Loucy (cell line): Measurements from ENCODE around the gene ATG4D.
A peak's percentile ranks its signal among the peaks of the same experiment; 100 is the strongest.

Experiments used
- H2AFZ ChIP-seq: fragments of 200-600 bp; sonication (generic); 2 replicates; pipeline ENCODE4 v1.6.0; 2016; ENCODE audit warnings: antibody characterized with exemption, mild to moderate bottlenecking, low read length, moderate library complexity
- H3F3A ChIP-seq: fragments of 200-600 bp; 2 replicates; pipeline ENCODE4 v1.6.0; 2016; ENCODE audit warnings: antibody characterized with exemption, low read depth, mild to moderate bottlenecking
- H3K27me3 ChIP-seq: fragments of 200-600 bp; sonication (generic); 2 replicates; pipeline ENCODE4 v1.6.1; 2014; ENCODE audit warnings: low read length, mild to moderate bottlenecking; ENCODE audit not compliant: insufficient read depth, poor library complexity, severe bottlenecking
- H3K36me3 ChIP-seq: fragments of 200-600 bp; sonication (generic); 2 replicates; pipeline ENCODE4 v1.6.1; 2016; ENCODE audit warnings: low read length; ENCODE audit not compliant: insufficient read depth
- H3K4me1 ChIP-seq: fragments of 200-600 bp; sonication (generic); 2 replicates; pipeline ENCODE4 v1.5.1; 2014; ENCODE audit warnings: low read length, mild to moderate bottlenecking; ENCODE audit not compliant: insufficient read depth, poor library complexity, severe bottlenecking
- H3K4me2 ChIP-seq: fragments of 200-600 bp; sonication (generic); 2 replicates; pipeline ENCODE4 v1.6.0; 2014; ENCODE audit warnings: antibody characterized with exemption, low read length, low read depth, mild to moderate bottlenecking; ENCODE audit not compliant: poor library complexity, severe bottlenecking
- H3K4me3 ChIP-seq: fragments of 200-600 bp; sonication (generic); 2 replicates; pipeline ENCODE4 v1.5.1; 2014; ENCODE audit warnings: low read length, mild to moderate bottlenecking, mixed read lengths; ENCODE audit not compliant: poor library complexity, severe bottlenecking
- H3K79me2 ChIP-seq: fragments of 200-600 bp; sonication (generic); 2 replicates; pipeline ENCODE4 v1.6.1; 2014; ENCODE audit warnings: low read length; ENCODE audit not compliant: insufficient read depth
- H3K9ac ChIP-seq: fragments of 200-600 bp; sonication (generic); 2 replicates; pipeline ENCODE4 v1.6.0; 2014; ENCODE audit warnings: mild to moderate bottlenecking, low read depth, low read length, moderate library complexity; ENCODE audit not compliant: poor library complexity, severe bottlenecking
- H3K9me2 ChIP-seq: fragments of 200-600 bp; sonication (generic); replicated peaks from 2 replicates; pipeline ENCODE4 v1.6.1; 2016; ENCODE audit warnings: low read depth, low read length, mixed read lengths
- H3K9me3 ChIP-seq: fragments of 200-600 bp; sonication (generic); 2 replicates; pipeline ENCODE4 v1.6.1; 2014; ENCODE audit warnings: mild to moderate bottlenecking, antibody characterized with exemption, low read length, low read depth; ENCODE audit not compliant: insufficient read depth
- H4K20me1 ChIP-seq: fragments of 200-600 bp; sonication (generic); 2 replicates; pipeline ENCODE4 v1.6.0; 2014; ENCODE audit warnings: antibody characterized with exemption, low read length, mild to moderate bottlenecking; ENCODE audit not compliant: insufficient read depth, poor library complexity, severe bottlenecking
- EZH2phosphoT487 ChIP-seq: fragments of 200-600 bp; IDR thresholded peaks from 2 replicates; pipeline ENCODE4 v1.6.1; 2018; ENCODE audit warnings: antibody characterized with exemption, mild to moderate bottlenecking, moderate library complexity, borderline replicate concordance
- TF ChIP-seq, protein P1 (sequence below): fragments of 200-600 bp; sonication (generic); conservative IDR thresholded peaks from 2 replicates; pipeline ENCODE4 v1.5.1; 2014; ENCODE audit warnings: mild to moderate bottlenecking, antibody characterized with exemption, low read length

ATG4D gene

DNA sequence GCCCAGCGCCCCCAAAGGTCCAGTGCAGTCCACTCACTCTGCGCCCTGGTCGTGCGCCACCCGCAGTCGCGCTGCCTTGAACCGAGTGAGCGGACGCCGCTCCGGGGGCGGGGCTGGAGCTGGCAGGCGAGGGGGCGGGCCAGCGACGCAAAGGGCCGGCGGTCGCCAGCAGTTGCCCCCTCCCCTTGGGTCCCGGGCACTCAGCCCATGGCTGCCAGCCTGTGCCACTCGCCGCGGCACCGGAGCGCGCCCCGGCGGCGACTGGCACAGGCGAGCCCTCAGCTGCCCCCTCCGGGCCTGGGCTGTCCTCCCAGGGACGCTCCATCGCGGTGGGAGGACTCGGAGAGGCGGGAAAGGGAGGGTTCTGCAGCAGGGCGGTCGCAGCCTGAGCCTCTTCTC lies 26.3 kb upstream of the ATG4D start, which contains the start of gene S1PR5:
Gene S1PR5 (minus strand): TSS at position 87 of the 399 bp plus-strand sequence. CDS start 2,436 bp downstream, outside the sequence.
- peak within 1 kb of the TSS; percentile 65; the same call in 1 of the 2 replicates for H2AFZ ChIP-seq
- H3K27me3 ChIP-seq = no peaks in the 10 kb centered on the region
- H3K9ac ChIP-seq = no peak within 1 kb of the TSS
- H3K79me2 ChIP-seq = no peaks in the 10 kb centered on the region
- H3K4me1 ChIP-seq = peaks cover 4% of the 10 kb centered on the region
- H3K36me3 ChIP-seq = no peaks in the 10 kb centered on the region
- H3F3A ChIP-seq = no peaks in the 10 kb centered on the region
- no peak within 1 kb of the TSS for H3K4me2 ChIP-seq
- TF ChIP-seq EZH2phosphoT487 = no peak
- TF ChIP-seq, protein P1, sequence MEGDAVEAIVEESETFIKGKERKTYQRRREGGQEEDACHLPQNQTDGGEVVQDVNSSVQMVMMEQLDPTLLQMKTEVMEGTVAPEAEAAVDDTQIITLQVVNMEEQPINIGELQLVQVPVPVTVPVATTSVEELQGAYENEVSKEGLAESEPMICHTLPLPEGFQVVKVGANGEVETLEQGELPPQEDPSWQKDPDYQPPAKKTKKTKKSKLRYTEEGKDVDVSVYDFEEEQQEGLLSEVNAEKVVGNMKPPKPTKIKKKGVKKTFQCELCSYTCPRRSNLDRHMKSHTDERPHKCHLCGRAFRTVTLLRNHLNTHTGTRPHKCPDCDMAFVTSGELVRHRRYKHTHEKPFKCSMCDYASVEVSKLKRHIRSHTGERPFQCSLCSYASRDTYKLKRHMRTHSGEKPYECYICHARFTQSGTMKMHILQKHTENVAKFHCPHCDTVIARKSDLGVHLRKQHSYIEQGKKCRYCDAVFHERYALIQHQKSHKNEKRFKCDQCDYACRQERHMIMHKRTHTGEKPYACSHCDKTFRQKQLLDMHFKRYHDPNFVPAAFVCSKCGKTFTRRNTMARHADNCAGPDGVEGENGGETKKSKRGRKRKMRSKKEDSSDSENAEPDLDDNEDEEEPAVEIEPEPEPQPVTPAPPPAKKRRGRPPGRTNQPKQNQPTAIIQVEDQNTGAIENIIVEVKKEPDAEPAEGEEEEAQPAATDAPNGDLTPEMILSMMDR = no peak
- no peak within 1 kb of the TSS for H3K4me3 ChIP-seq
- no peaks in the 10 kb centered on the region for H3K9me2 ChIP-seq
- no peaks in the 10 kb centered on the region for H3K9me3 ChIP-seq
- H4K20me1 ChIP-seq = no peaks in the 10 kb centered on the region

- Histone ChIP-seq H3K4me1 (peaks cover 4% of the 10 kb centered on the region), H3F3A (no peaks in the 10 kb centered on the region), H3K4me3 (no peak overlapping the region), H3K4me2 (no peak overlapping the region), H3K9me3 (no peaks in the 10 kb centered on the region), H3K27me3 (no peaks in the 10 kb centered on the region), H3K79me2 (no peaks in the 10 kb centered on the region), H3K9me2 (no peaks in the 10 kb centered on the region), H2AFZ (0 out of 2 replicates have a peak overlapping the region, but pooled peaks have one; percentile 11), H4K20me1 (no peaks in the 10 kb centered on the region), H3K36me3 (no peaks in the 10 kb centered on the region), H3K9ac (no peak overlapping the region)
- TF ChIP-seq EZH2phosphoT487 = no peak
- TF ChIP-seq, protein P1 = no peak
Observed at GRCh38 chr19:10517760-10518443, 25.8 kb upstream of the ATG4D start.

DNA sequence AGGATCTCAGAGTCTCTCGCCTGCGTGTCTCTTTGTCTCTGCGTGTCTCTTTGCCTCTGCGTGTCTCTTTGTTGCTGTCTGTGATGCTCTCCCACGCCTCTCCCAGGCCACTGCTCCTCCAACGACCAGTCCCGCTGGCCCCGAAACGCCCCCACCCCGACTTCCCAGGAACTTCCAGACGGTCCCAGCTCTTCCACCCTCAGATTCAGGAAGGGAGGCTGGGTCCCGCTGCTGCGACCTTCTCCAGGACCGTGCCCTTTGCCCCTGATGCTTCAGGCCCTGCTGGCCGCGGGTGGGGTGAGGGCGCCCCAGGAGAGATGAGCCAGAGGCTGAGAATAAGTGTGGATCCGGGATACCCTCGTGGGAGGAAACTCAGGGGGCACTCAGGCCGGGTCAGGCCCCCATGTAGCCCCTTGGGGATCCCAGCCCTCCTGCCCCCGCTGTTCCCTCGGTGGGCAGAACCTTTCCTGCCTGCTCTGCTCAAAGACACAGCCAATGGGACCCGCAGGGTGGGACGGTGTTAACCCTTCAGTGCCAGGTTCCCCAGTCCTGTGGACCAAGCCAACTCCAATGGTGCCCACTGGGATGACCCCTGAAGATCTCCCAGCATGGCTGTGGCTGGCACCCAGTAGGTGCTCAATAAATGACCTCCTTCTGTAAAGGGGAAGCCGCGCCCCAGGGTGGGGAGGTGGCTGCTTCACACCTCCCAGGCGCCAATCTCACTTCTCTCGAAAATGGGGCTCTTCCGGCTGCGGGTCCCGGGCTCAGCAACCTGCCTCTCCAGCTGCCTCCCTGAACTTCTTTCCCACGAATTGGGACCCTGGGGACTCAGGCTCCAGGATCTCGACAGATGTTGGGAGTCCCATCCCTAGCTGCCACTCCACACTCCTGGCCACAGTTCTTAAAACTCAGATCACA lies 25.0 kb upstream of the ATG4D start:
- H3K27me3 ChIP-seq = no peaks in the 10 kb centered on the region
- 0 out of 2 replicates have a peak overlapping the region, but pooled peaks have one; percentile 11 for H2AFZ ChIP-seq
- H3K9me3 ChIP-seq = no peaks in the 10 kb centered on the region
- no peaks in the 10 kb centered on the region for H3K9me2 ChIP-seq
- H3K4me2 ChIP-seq = no peak overlapping the region
- H3K9ac ChIP-seq = no peak overlapping the region
- H3K4me3 ChIP-seq = no peak overlapping the region
- TF ChIP-seq, protein P1 = no peak
- no peak for TF ChIP-seq EZH2phosphoT487
- no peaks in the 10 kb centered on the region for H3K36me3 ChIP-seq
- no peaks in the 10 kb centered on the region for H3K79me2 ChIP-seq
- no peaks in the 10 kb centered on the region for H4K20me1 ChIP-seq
- peaks cover 4% of the 10 kb centered on the region for H3K4me1 ChIP-seq
- H3F3A ChIP-seq = no peaks in the 10 kb centered on the region
